Tibial nerve (tissue), 4 donors: Measurements from ENCODE around the gene VWA7. TPM values are rescaled to one million over a fixed set of nuclear protein-coding genes. Genes with fewer than 3 reads are reported as not detected.

Experiments
- DNase-seq, 2 donors: peaks; one replicate each; pipeline ENCODE4 v3.0.0-alpha.2; 2019; ENCODE audit warnings: low spot score in 2 of 2
- H3K27ac ChIP-seq, 4 donors: fragments of 200-600 bp; sonication (generic) in 3 of 4; one replicate each; pipeline ENCODE4 v1.5.1; 2017 to 2019; ENCODE audit warnings: mild to moderate bottlenecking in 1 of 4
- H3K27me3 ChIP-seq, 2 donors: fragments of 200-600 bp; sonication (generic) in 1 of 2; one replicate each; pipeline versions ENCODE4 v1.5.1 to v1.6.0; 2017 to 2019
- H3K36me3 ChIP-seq, 3 donors: fragments of 200-600 bp; sonication (generic); one replicate each; pipeline ENCODE4 v1.5.1; 2018 to 2019
- H3K4me1 ChIP-seq, 4 donors: fragments of 200-600 bp; sonication (generic) in 3 of 4; one replicate each; pipeline ENCODE4 v1.5.1; 2017 to 2019
- H3K4me3 ChIP-seq, 4 donors: fragments of 200-600 bp; sonication (generic) in 3 of 4; one replicate each; pipeline ENCODE4 v1.5.1; 2017 to 2019; ENCODE audit warnings: mild to moderate bottlenecking in 1 of 4, moderate library complexity in 1 of 4
- H3K9me3 ChIP-seq, 4 donors: fragments of 200-600 bp; sonication (generic) in 3 of 4; one replicate each; pipeline ENCODE4 v1.5.1; 2017 to 2019
- EP300 ChIP-seq, 2 donors: sonication (generic); formaldehyde crosslinking; IDR thresholded peaks; one replicate each; pipeline ENCODE4 v1.6.1; 2017; ENCODE audit warnings: antibody characterized with exemption in 2 of 2, mild to moderate bottlenecking in 1 of 2
- POLR2A ChIP-seq, 2 donors: fragments of 450-650 bp; IDR thresholded peaks; one replicate each; pipeline ENCODE4 v1.6.1; 2017; ENCODE audit warnings: antibody characterized with exemption in 2 of 2, mild to moderate bottlenecking in 2 of 2, moderate library complexity in 2 of 2
- whole genome bisulfite sequencing, 2 donors: methylation state at CpG; one replicate each; pipeline ENCODE4 v1.1.5; 2018; 5-methylcytosine and 5-hydroxymethylcytosine counted together
- total RNA-seq, 4 donors: library from RNA; depleted of rRNA; stranded (reverse); fragments of >200 nt; gene quantifications; one replicate each; pipeline ENCODE4 v1.1.0, GENCODE V29; 2016
- TF ChIP-seq, protein P1 (sequence below), 5 experiments: fragments of 200-600 bp in 3 of 5; fragments of 450-650 bp in 2 of 5; sonication (generic) in 3 of 5; IDR thresholded peaks; one replicate each; pipeline ENCODE4 v1.5.1; 2016 to 2019; ENCODE audit warnings: antibody characterized with exemption in 5 of 5, mild to moderate bottlenecking in 3 of 5, moderate library complexity in 2 of 5

The VWA7 gene
- total RNA-seq, 4 donors from 2014 or later: 0.21 to 0.66 (median 0.35) TPM

DNA sequence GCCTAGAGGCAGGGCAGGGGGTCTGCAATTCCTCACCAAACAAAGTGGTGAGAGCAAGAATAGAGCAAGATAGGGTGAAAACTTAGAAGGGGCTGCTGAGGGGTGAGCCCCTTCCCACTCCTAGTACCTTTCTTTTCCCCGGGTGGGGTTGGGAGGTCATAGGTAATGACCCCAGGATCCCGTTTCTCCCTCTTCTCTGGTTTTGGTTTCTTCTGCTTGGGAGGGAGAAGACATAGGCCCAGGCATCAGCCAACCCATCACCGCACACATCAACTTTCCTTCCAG, 14.9 kb upstream of the VWA7 start:
- TF ChIP-seq EP300 (IDR thresholded peaks at IDR 0.05) (no peak), POLR2A (IDR thresholded peaks at IDR 0.05) (no peak)
- TF ChIP-seq, protein P1, sequence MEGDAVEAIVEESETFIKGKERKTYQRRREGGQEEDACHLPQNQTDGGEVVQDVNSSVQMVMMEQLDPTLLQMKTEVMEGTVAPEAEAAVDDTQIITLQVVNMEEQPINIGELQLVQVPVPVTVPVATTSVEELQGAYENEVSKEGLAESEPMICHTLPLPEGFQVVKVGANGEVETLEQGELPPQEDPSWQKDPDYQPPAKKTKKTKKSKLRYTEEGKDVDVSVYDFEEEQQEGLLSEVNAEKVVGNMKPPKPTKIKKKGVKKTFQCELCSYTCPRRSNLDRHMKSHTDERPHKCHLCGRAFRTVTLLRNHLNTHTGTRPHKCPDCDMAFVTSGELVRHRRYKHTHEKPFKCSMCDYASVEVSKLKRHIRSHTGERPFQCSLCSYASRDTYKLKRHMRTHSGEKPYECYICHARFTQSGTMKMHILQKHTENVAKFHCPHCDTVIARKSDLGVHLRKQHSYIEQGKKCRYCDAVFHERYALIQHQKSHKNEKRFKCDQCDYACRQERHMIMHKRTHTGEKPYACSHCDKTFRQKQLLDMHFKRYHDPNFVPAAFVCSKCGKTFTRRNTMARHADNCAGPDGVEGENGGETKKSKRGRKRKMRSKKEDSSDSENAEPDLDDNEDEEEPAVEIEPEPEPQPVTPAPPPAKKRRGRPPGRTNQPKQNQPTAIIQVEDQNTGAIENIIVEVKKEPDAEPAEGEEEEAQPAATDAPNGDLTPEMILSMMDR (IDR thresholded peaks at IDR 0.05): no peak
- 67 to 71% methylated on average over 3 of the region's 3 CpGs for WGBS, 2 donors
- H3K4me3 ChIP-seq: no peak overlapping the region
- H3K9me3 ChIP-seq: no peaks in the 10 kb centered on the region
- no peak overlapping the region for H3K27ac ChIP-seq
- H3K4me1 ChIP-seq: peaks cover 0 to 32% (median 11%) of the 10 kb centered on the region in 4 donors
- no peaks in the 10 kb centered on the region for H3K27me3 ChIP-seq
- DNase-seq: no peak
- H3K36me3 ChIP-seq: peaks cover 0 to 56% (median 0%) of the 10 kb centered on the region in 3 donors

DNA sequence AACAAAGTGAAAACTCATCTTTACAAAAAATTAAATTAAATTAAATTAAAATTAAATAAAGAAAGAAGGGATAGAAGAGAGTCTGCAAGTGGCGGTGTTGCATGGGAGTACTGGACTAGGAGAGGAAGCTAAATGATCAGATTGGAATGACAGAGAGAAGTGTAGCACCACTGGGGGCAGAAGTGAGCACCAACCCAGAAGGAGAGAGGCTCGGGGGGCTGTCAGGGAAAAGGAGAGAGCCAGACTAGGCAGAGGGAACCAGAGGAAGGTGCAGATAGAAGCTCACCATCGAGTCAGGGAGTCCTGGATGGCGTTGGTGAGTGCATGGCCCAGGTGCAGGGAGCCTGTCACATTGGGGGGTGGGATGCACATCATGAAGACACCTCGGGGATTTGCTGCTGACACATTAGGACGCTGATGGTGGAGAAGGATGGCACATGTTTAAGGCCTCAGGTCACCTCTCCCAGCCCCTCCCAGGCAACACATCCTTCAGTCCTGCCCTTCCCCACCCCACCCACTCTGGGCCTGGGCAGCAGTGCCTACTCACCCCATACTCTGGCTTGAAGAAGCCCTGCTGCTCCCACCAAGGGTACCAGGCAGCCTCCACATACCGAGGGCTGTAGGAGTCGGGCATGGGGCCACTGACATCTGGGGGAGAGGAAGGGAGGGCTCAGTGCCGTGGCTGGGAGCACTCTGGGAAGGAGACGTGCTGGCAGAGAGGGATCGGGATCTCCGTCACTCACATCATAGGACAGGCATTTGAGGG, 14.4 kb upstream of the VWA7 start:
- peak in 1 of 2 donors; percentile 35 for DNase-seq

DNA sequence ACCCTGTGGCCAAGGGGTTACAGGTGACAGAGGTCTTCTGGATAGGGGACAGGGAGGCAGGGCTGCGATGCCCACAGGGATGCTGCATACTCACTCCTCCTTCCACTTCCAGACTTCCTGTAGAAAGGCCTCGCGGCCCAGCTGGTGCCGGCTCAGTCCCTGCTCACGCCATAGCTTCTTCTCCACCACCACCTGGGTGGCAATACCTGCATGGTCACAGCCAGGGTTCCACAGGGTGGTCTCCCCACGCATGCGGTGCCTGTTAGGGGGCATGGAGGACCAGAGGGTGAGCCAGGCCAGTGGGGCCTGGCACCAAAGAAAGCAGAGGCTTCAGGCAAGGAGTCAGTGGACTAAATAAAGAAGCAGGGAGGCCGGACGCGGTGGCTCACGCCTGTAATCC, 8.3 kb upstream of the VWA7 start:
- WGBS, 2 donors: 94 to 96% methylated on average over 11 of the region's 11 CpGs
- TF ChIP-seq POLR2A (IDR thresholded peaks at IDR 0.05) (no peak), EP300 (IDR thresholded peaks at IDR 0.05) (no peak)
- TF ChIP-seq, protein P1 (IDR thresholded peaks at IDR 0.05): no peak
- Histone ChIP-seq H3K4me3 (no peak overlapping the region), H3K27ac (no peak overlapping the region), H3K4me1 (no peaks in the 10 kb centered on the region), H3K36me3 (peaks cover 0 to 93% (median 14%) of the 10 kb centered on the region in 3 donors), H3K9me3 (no peaks in the 10 kb centered on the region), H3K27me3 (no peaks in the 10 kb centered on the region)
- no peak for DNase-seq

More for the DNA sequence above, 14.4 kb upstream of the VWA7 start:
- TF ChIP-seq, protein P1 (IDR thresholded peaks at IDR 0.05): peak; percentile 25 to 64 (median 40)
- TF ChIP-seq POLR2A (IDR thresholded peaks at IDR 0.05) (no peak), EP300 (IDR thresholded peaks at IDR 0.05) (no peak)
- H3K27ac ChIP-seq: no peak overlapping the region
- peaks cover 0 to 58% (median 0%) of the 10 kb centered on the region in 3 donors for H3K36me3 ChIP-seq
- no peak overlapping the region for H3K4me3 ChIP-seq
- 59 to 60% methylated on average over 12 of the region's 12 CpGs for WGBS, 2 donors
- no peaks in the 10 kb centered on the region for H3K9me3 ChIP-seq
- peaks cover 0 to 32% (median 11%) of the 10 kb centered on the region in 4 donors for H3K4me1 ChIP-seq
- no peaks in the 10 kb centered on the region for H3K27me3 ChIP-seq

DNA sequence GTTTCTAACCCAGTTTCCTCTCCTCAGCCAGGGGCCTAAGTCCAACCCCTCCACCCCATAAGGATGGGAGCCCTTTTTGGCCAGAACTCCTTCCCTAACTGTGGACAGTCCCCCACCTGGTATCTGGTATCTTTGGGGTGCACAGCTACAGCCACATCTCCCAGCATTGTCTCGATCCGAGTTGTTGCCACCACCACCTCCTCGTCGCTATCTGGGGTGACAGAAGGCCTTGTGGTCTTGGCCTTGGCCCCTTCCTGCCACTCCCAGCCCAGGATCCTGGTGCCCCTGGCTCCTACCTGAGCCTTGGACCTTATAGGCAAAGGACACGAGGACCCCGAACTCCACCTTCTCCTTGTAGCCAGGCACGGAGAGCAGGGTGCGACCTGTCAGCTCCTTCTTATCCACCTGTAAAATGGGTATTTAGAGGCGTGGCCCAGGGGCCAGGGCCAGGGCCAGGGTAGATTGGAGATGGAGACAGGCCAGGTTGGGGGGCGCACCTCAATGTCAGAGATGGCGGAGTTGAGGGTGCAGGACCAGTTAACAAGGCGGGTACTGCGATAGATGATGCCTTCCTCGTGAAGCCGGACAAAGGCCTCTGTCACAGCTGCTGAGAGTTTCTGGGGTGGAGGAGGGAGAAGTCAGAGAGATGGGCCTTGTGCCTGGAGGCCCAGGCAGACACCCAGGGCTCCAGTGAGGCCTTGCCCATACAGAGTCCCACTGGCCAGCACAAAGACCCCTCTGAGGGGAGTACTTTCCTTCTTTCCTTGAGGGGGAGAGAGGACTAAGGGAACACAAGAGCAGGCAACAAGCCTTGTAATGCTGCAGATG, 7.2 kb upstream of the VWA7 start:
- H3K27ac ChIP-seq: no peak overlapping the region
- H3K9me3 ChIP-seq: no peaks in the 10 kb centered on the region
- H3K4me1 ChIP-seq: no peaks in the 10 kb centered on the region
- 88 to 94% methylated on average over 15 of the region's 15 CpGs for WGBS, 2 donors
- no peaks in the 10 kb centered on the region for H3K27me3 ChIP-seq
- peaks cover 0 to 94% (median 23%) of the 10 kb centered on the region in 3 donors for H3K36me3 ChIP-seq
- TF ChIP-seq POLR2A (IDR thresholded peaks at IDR 0.05) (no peak), EP300 (IDR thresholded peaks at IDR 0.05) (no peak)
- TF ChIP-seq, protein P1 (IDR thresholded peaks at IDR 0.05): no peak
- H3K4me3 ChIP-seq: no peak overlapping the region
- DNase-seq: no peak
